GM18870 (cell line): ENCODE measurements around the gene MDM2.
"Not testable (repeated sequence)": the region's sequence is repeated elsewhere in the genome, so short reads cannot be mapped to it uniquely, and the experiment has no call there.

Experiments used
- ATAC-seq: cut with Tn5 transposase; IDR thresholded peaks from one replicate; pipeline ENCODE4 v1.9.1; 2021; ENCODE audit warnings: moderate library complexity; ENCODE audit not compliant: unreplicated experiment

The MDM2 gene

DNA sequence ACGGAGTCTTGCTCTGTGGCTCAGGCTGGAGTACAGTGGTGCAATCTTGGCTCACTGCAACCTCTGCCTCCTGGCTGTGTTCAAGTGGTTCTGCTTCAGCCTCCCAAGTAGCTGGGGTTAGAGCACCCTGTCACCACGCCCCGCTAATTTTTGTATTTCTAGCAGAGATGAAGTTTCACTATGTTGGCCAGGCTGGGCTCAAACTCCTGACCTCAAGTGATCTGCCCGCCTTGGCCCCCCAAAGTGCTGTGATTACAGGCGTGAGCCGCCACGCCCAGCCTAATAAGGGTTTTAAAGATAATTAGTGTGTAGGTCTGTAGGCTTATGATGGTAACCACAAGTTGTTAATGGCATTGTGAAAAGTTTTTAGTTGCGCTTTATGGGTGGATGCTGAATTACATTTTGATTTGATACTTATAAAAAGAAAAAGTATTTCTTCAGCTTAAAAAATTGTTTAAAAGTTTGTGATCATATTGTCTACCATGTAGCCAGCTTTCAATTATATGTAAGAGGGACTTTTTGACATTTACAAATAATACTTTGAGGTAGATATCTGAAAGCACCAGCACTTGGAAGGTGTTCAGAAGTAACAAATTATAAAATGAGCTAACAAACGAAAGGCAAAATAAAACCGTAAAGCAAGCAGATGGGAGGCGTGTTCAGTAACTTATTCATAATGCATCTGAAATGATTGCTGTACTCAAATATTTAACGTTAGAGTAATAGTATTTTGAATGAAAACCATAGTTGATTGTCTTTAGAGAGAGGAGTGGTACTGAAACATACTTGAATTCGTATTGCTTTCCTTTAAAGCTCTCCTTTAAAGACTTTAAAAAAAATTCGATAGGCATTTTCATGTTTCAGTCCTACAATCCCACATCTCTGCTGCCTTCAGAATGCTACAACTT, 37.1 kb downstream of the MDM2 start:
- ATAC-seq: no peak

DNA sequence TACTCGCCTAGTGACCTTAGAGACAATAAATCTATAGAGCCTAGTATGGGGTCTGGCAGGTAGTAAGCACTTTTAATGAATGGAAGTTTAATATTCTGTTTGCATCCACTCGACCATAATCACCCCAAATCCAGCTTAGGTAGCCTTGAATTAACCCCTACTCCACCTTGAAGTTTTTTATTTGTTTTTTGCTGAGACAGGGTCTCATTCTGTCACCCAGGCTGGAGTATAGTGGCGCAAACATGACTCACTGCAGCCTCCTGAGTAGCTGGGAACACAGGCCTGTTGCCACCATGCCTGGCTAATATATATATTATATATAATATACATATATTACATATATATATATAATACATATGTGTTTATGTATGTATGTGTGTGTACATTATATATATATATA, 38.8 kb downstream of the MDM2 start:
- no peak for ATAC-seq

GRCh38 chr12:68850390-68850789, 42.4 kb downstream of the MDM2 start:
- ATAC-seq: no peak

DNA sequence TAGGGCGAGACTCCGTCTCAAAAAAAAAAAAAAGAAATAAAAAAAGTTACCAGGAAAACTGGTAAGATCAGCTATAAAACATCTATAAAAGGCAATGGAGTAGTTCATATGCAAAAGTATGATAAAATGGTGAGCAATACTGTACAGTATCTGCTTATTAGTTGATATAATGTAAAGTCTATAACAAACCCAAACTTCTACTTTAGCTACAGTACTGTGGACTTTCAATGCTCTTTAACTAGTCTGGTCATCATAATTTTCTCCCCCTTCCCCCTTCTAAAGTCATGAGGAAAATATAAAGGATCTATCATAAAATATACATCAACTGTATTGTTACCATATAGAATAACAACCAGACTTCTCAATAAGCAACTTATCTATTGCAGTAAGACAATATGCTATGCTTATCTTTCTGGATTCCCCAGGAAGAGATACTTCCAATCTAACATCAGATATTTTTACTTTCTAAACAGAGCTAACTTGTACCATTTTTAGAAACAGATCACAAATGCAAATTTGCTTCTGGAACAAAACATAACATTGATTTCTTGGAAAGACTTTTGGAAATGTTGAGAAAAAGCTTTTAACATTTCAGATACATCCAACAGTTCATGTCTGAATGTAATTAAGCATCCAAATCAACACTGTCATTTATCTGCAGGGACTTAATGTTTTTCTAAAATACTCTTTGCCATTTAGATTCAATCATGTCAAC, 43.8 kb downstream of the MDM2 start:
- ATAC-seq: no peak

GRCh38 chr12:68853396-68854077, 45.6 kb downstream of the MDM2 start:
- ATAC-seq: no peak

GRCh38 chr12:68854078-68854468, 46.1 kb downstream of the MDM2 start:
- ATAC-seq: no peak

GRCh38 chr12:68854554-68854953, 46.6 kb downstream of the MDM2 start:
- ATAC-seq: no peak

- no peak for ATAC-seq
These were observed 47.1 kb downstream of the MDM2 start for GRCh38 chr12:68855111-68855510.

DNA sequence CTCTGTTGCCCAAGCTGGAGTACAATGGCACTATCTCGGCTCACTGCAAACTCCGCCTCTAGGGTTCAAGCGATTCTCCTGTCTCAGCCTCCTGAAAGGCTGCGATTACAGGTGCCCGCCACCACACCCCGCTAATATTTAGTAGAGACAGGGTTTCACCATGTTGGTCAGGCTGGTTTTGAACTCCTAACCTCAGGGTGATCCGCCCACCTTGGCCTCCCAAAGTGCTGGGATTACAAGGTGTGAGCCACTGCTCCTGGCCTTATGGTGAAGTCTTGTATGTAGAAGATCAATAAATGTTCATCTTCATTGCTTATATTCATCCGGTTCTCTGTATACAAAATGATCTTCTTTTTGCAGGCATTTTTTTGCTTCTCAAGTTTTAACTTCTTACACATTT, 47.8 kb downstream of the MDM2 start:
- ATAC-seq: no peak

GRCh38 chr12:68856510-68856909, 48.5 kb downstream of the MDM2 start:
- no peak for ATAC-seq

GRCh38 chr12:68861890-68862289, 53.9 kb downstream of the MDM2 start:
- peak; percentile 47 for ATAC-seq

- no peak for ATAC-seq
These were observed 55.3 kb downstream of the MDM2 start for GRCh38 chr12:68863109-68863770.

DNA sequence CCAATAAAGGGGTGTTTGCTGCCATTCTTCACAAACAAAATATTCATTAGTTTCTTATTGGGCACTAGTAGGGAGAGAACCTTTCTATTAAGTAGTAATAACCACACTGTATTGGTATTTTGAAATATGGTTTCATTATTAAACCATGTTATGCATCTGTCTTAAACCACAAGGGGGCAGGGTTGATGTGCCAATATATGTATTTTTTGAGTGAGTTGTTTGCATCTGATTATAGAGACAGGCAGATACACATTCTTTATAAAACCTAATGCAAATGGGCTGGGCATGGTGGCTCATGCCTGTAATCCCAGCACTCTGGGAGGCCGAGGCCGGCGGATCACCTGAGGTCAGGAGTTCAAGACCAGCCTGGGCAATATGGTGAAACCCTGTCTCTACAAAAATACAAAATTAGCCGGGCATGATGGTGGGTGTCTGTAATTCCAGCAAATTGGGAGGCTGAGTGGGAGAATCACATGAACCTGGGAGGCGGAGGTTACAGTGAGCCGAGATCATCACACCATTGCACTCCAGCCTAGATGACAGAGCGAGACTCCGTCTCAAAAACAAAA, 56.0 kb downstream of the MDM2 start:
- ATAC-seq: not testable (repeated sequence)

DNA sequence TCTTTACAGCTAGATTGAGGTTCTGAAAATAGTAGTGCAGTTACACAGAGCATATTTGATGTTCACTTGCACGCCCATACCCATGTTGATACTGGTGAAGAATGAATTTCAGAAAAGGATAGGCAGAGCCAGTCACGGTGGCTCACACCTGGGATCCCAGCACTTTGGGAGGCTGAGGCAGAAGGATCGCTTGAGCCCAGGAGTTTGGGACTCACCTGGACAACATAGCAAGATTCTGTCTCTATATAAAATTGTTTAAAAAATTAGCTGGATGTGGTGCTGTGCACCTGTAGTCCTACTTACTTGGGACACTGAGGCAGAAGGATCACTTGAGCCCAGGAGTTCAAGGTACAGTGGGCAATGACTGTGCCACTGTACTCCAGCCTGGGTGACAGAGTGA, 56.6 kb downstream of the MDM2 start:
- no peak for ATAC-seq

DNA sequence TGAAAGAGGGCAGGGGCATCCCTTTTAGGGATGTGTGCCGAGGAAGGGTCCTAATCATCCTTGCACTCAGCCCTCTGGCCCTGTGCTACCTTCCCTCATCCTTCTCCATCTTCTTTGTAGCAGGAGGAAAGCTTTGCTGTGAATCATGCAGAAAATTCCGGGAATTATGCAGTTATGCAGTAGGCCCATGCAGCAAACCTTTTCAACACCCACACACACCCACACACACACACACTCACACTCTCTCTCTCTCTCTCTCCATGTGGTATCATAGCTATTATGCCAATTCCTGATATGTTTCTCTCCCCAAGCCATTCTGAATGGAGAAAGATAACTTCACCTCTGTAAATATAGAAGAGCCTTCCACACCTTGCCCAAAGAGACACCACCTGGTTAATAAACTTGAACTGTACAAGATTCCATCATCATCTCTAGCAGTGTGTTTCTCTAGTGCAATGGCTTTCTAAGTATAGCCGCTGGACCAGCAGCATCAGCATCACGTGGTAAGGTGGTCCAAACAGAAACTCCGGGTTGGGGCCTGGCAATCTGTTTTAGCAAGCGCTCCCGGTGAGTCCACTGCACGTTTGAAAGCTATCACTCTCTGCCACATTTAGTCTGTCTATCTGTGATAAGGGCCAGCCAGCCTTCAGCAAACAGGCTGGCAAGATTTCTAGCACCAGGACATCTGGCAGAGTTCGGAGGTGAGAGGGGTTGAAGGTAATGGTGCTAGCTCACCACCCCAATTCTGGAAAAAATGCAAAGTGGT, 57.6 kb downstream of the MDM2 start:
- ATAC-seq: no peak

- no peak for ATAC-seq
These were observed 59.0 kb downstream of the MDM2 start for GRCh38 chr12:68866950-68867349.

GRCh38 chr12:68867606-68868005, 59.6 kb downstream of the MDM2 start:
- ATAC-seq: no peak

GRCh38 chr12:68868043-68868790, 60.2 kb downstream of the MDM2 start:
- no peak for ATAC-seq

- no peak for ATAC-seq
These were observed 62.0 kb downstream of the MDM2 start for GRCh38 chr12:68870011-68870410.
